Trophoblast cell (in vitro differentiated cells and primary cell): ENCODE results near the gene RUFY1.

Source experiments
- DNase-seq, 2 donors: peaks; one replicate each; pipeline ENCODE4 v3.0.0-alpha.2; 2016
- H2AFZ ChIP-seq: 2 replicates; pipeline ENCODE4 v1.6.1; 2013; ENCODE audit warnings: low read length, moderate library complexity, mild to moderate bottlenecking; ENCODE audit not compliant: insufficient read depth, poor library complexity
- H2AK5ac ChIP-seq: 2 replicates; pipeline ENCODE4 v1.6.1; 2013; ENCODE audit warnings: mild to moderate bottlenecking, low read length
- H2BK120ac ChIP-seq: 2 replicates; pipeline ENCODE4 v1.6.1; 2013; ENCODE audit warnings: low read length, mild to moderate bottlenecking, moderate library complexity; ENCODE audit not compliant: insufficient read depth, poor library complexity
- H2BK12ac ChIP-seq: 2 replicates; pipeline ENCODE4 v1.6.1; 2013; ENCODE audit warnings: mild to moderate bottlenecking, low read length, moderate library complexity
- H2BK5ac ChIP-seq: 2 replicates; pipeline ENCODE4 v1.6.1; 2013; ENCODE audit warnings: low read length, low read depth, moderate library complexity, mild to moderate bottlenecking; ENCODE audit not compliant: poor library complexity
- H3K14ac ChIP-seq: 2 replicates; pipeline ENCODE4 v1.6.1; 2013; ENCODE audit warnings: mild to moderate bottlenecking, low read length
- H3K18ac ChIP-seq: 2 replicates; pipeline ENCODE4 v1.6.1; 2013; ENCODE audit warnings: mild to moderate bottlenecking, low read length
- H3K23ac ChIP-seq: 2 replicates; pipeline ENCODE4 v1.6.1; 2013; ENCODE audit warnings: low read length
- H3K27ac ChIP-seq: 2 replicates; pipeline ENCODE4 v1.5.1; 2013; ENCODE audit warnings: low read depth, mild to moderate bottlenecking, inconsistent platforms, low read length, moderate library complexity
- H3K27me3 ChIP-seq: 2 replicates; pipeline ENCODE4 v1.6.1; 2013; ENCODE audit warnings: inconsistent platforms, mild to moderate bottlenecking, low read length, moderate library complexity; ENCODE audit not compliant: insufficient read depth
- H3K36me3 ChIP-seq, 2 experiments: 1 replicate in 1 of 2; 2 replicates in 1 of 2; pipeline ENCODE4 v1.6.1; 2013; ENCODE audit warnings: low read length in 2 of 2, mild to moderate bottlenecking in 2 of 2, moderate library complexity in 1 of 2; ENCODE audit not compliant: insufficient read depth in 2 of 2, control insufficient read depth in 1 of 2
- H3K4ac ChIP-seq: 2 replicates; pipeline ENCODE4 v1.6.1; 2013; ENCODE audit warnings: low read depth, mild to moderate bottlenecking, low read length, moderate library complexity
- H3K4me1 ChIP-seq, 2 experiments: 1 replicate in 1 of 2; 2 replicates in 1 of 2; pipeline ENCODE4 v1.6.1; 2013; ENCODE audit warnings: low read length in 2 of 2, mild to moderate bottlenecking in 2 of 2, moderate library complexity in 1 of 2; ENCODE audit not compliant: insufficient read depth in 2 of 2, control insufficient read depth in 1 of 2
- H3K4me2 ChIP-seq: 2 replicates; pipeline ENCODE4 v1.6.1; 2013; ENCODE audit warnings: inconsistent platforms, mild to moderate bottlenecking, low read length, moderate library complexity
- H3K4me3 ChIP-seq: 2 replicates; pipeline ENCODE4 v1.5.1; 2013; ENCODE audit warnings: mild to moderate bottlenecking, low read depth, low read length, inconsistent platforms
- H3K79me1 ChIP-seq: one replicate; pipeline ENCODE4 v1.6.1; 2013; ENCODE audit warnings: low read length
- H3K79me2 ChIP-seq: 2 replicates; pipeline ENCODE4 v1.6.1; 2013; ENCODE audit warnings: low read length, mild to moderate bottlenecking; ENCODE audit not compliant: control insufficient read depth, insufficient read depth, poor library complexity
- H3K9ac ChIP-seq: 2 replicates; pipeline ENCODE4 v1.6.1; 2013; ENCODE audit warnings: mild to moderate bottlenecking, low read length
- H3K9me3 ChIP-seq: 2 replicates; pipeline ENCODE4 v1.6.1; 2013; ENCODE audit warnings: low read depth, mild to moderate bottlenecking, control low read depth, inconsistent platforms, low read length; ENCODE audit not compliant: insufficient read depth
- H4K12ac ChIP-seq: 2 replicates; pipeline ENCODE4 v1.6.1; 2013; ENCODE audit warnings: low read depth, mild to moderate bottlenecking, low read length, moderate library complexity
- H4K8ac ChIP-seq: 2 replicates; pipeline ENCODE4 v1.6.1; 2013; ENCODE audit warnings: low read depth, mild to moderate bottlenecking, low read length, moderate library complexity
- H4K91ac ChIP-seq: one replicate; pipeline ENCODE4 v1.6.1; 2013; ENCODE audit warnings: low read depth, mild to moderate bottlenecking, low read length, moderate library complexity
- WGBS: extraction: QIAGEN DNeasy Blood & Tissue Kit; methylation state at CpG from one replicate; pipeline ENCODE4 v1.1.7; 2013; ENCODE audit warnings: missing lambda C conversion rate; ENCODE audit not compliant: insufficient read length, insufficient coverage; ENCODE audit errors: extremely low coverage; 5-methylcytosine and 5-hydroxymethylcytosine counted together

Gene RUFY1

DNA sequence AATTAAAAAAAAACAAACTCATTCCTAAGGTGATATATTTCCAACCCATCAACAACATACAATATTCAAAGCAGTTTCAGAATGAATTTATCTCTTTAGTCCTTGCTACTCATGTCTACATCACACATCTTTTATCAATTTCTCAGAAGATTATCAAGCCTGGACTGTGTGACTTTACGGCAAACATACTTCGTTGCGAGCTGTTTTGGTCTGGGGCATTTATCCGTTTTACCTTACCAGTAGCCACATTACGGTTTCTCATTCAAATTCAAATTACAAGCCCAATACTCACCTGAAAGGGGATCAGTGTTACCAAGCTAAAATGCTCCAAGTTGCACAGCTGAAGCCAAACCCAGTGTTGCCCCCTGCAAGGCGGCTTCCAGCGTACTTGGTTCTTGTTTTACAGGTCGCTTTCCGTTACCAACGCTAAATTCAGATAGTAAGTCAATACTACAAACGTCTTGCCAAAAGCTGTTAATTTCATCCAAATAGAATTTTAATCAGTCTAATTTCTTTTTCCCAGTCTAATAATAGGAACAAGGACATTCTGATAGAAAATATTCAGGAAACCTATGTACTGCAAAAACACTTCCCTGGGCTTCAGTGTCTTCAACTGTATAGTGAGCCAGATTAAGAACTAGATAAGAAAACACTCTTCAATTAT is 71.3 kb downstream of the RUFY1 start:
- H2BK5ac ChIP-seq, result no peak overlapping the region
- H2AFZ ChIP-seq, result no peak overlapping the region
- H4K12ac ChIP-seq, result no peak overlapping the region
- no CpG with 5 or more reads among the region's 11 CpGs for WGBS
- H3K14ac ChIP-seq, result no peak overlapping the region
- H2BK12ac ChIP-seq, result no peak overlapping the region
- no peak overlapping the region for H4K91ac ChIP-seq
- peaks cover 14% of the 10 kb centered on the region for H3K79me1 ChIP-seq
- peaks cover 15 to 33% of the 10 kb centered on the region in 2 experiments for H3K36me3 ChIP-seq
- DNase-seq, result peak in 1 of 2 donors; percentile 27
- H3K4ac ChIP-seq, result peak overlapping the region; percentile 96
- H3K27ac ChIP-seq, result no peak overlapping the region
- H2BK120ac ChIP-seq, result no peak overlapping the region
- peaks cover 9 to 10% of the 10 kb centered on the region in 2 experiments for H3K4me1 ChIP-seq
- H3K4me2 ChIP-seq, result peak overlapping the region; percentile 95
- peak overlapping the region; percentile 68 for H3K9ac ChIP-seq
- H3K4me3 ChIP-seq, result peak overlapping the region; percentile 72
- H2AK5ac ChIP-seq, result no peak overlapping the region
- H3K79me2 ChIP-seq, result peaks cover 24% of the 10 kb centered on the region
- no peaks in the 10 kb centered on the region for H3K9me3 ChIP-seq
- no peak overlapping the region for H3K18ac ChIP-seq
- no peaks in the 10 kb centered on the region for H3K27me3 ChIP-seq
- H3K23ac ChIP-seq, result no peak overlapping the region
- H4K8ac ChIP-seq, result no peak overlapping the region

DNA sequence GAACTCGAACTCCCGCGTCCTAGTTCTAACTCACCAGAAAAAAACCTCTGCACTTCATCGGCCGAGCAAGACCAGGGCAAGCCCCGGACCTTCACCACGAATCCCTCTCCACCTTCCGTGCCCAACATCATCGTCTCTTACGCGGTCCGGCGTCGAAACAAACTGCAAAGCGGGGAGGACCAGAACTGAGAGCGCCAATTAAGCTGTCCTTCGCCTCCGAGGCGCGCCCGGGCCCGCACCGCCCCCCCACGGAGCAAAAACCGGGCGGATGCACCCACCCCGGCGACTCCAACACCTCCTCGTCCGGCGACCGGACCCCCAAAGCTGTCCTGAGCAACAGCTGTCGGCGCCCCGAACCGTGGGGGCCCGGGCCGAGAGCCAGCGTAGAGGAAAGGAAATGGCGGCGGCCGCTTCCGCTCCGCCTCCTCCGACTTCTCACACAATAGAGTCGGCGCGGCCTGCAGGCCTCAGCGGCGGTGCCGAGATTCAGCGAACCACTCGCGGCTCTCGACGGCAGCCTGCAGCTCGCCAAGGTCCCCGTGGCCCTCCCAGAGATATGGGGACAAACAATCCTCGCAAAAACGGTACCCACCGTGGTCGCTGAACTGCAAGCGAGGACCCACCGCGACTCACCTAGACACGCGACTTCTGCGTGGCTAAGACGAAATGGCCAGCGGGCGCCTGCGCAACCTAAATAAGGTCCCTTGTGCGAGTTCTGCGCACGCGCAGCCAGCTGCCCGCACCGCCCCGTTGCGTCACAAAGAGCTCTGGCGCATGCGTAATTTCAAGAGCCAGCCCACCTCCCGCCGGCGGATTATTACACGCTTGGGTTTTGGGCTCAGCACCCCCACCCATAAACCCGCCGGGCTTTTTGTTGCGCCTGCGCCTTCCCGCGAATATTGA is 72.9 kb downstream of the RUFY1 start, which contains the start of gene HNRNPH1:
Gene HNRNPH1, minus strand, starts transcription at position 669 of the 903 bp plus-strand sequence. Its CDS starts 538 bp downstream, at position 131.
- H2BK5ac ChIP-seq, result peak within 1 kb of the TSS; percentile 96
- peak within 1 kb of the TSS; percentile 100 for H3K14ac ChIP-seq
- no peaks in the 10 kb centered on the region for H3K27me3 ChIP-seq
- H3K18ac ChIP-seq, result peak within 1 kb of the TSS; percentile 99
- peaks cover 24% of the 10 kb centered on the region for H3K79me2 ChIP-seq
- H3K36me3 ChIP-seq, result peaks cover 12 to 20% of the 10 kb centered on the region in 2 experiments
- peak within 1 kb of the TSS; percentile 98 for H2AFZ ChIP-seq
- peaks cover 14% of the 10 kb centered on the region for H3K79me1 ChIP-seq
- H4K8ac ChIP-seq, result peak within 1 kb of the TSS; percentile 100
- peaks cover 9 to 10% of the 10 kb centered on the region in 2 experiments for H3K4me1 ChIP-seq
- peak; percentile 99 to 100 for DNase-seq
- peak within 1 kb of the TSS; percentile 94 for H3K27ac ChIP-seq
- no CpG with 5 or more reads among the region's 92 CpGs for WGBS
- H3K9ac ChIP-seq, result peak within 1 kb of the TSS; percentile 99
- H3K4me3 ChIP-seq, result peak within 1 kb of the TSS; percentile 93
- H2AK5ac ChIP-seq, result peak within 1 kb of the TSS; percentile 100
- H2BK120ac ChIP-seq, result peak within 1 kb of the TSS; percentile 99
- peak within 1 kb of the TSS; percentile 61 for H2BK12ac ChIP-seq
- no peaks in the 10 kb centered on the region for H3K9me3 ChIP-seq
- peak within 1 kb of the TSS; percentile 82 for H3K4me2 ChIP-seq
- H4K12ac ChIP-seq, result peak within 1 kb of the TSS; percentile 100
- H3K23ac ChIP-seq, result no peak within 1 kb of the TSS
- peak within 1 kb of the TSS; percentile 100 for H4K91ac ChIP-seq
- H3K4ac ChIP-seq, result peak within 1 kb of the TSS; percentile 100

DNA sequence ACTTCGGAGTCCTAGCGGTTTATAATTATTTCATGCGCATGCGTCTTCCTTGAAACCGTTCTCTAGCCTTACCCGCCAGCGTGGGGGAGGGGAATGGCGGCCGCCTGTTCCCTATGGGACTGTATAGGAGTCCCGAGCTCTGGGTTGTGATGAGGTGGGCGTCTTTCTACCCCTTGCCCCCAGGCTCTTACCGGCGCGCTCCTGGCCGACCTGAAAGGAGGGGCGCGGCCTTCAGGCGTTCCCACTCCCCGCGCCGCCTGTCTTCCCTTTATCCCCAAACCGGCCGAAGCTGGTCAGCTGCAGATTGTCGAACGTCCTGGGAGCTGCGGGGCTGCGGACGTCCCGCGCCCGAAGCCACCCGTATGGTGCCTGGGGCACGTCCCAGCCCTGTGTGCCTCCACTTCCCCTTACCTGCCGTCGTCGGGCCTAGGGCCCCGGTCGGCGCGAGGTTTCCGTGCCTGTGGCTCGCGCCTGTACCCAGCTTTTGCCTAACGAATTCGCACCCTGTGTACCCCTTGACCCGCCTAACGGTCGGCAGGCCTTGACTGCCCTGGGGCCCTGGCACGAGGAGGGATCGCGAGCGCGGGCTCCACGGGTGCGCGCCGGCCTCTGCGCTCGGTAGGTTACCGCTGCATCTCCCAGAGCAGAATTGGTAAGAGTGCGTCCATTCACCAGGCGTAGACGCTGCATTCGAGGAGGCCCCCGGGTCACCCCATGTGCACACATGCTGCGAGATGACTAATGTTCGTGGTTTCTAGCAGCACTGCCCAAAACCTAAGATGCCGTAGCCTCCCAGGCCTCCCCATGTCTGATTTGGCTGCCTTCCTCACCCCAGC is 73.8 kb downstream of the RUFY1 start:
- WGBS, result no CpG with 5 or more reads among the region's 68 CpGs

More for the DNA sequence above, 73.8 kb downstream of the RUFY1 start:
- Histone ChIP-seq H3K27me3 (no peaks in the 10 kb centered on the region), H3K14ac (peak overlapping the region; percentile 96), H3K4me1 (peaks cover 9 to 10% of the 10 kb centered on the region in 2 experiments), H4K8ac (peak overlapping the region; percentile 100), H3K79me2 (peaks cover 24% of the 10 kb centered on the region), H3K9me3 (no peaks in the 10 kb centered on the region), H3K9ac (peak overlapping the region; percentile 77), H3K79me1 (peaks cover 14% of the 10 kb centered on the region), H3K4ac (peak overlapping the region; percentile 93), H3K36me3 (peaks cover 13 to 16% of the 10 kb centered on the region in 2 experiments), H3K4me3 (peak overlapping the region; percentile 71), H4K12ac (peak overlapping the region; percentile 99), H2BK5ac (peak overlapping the region; percentile 83), H3K18ac (peak overlapping the region; percentile 99), H2AK5ac (peak overlapping the region; percentile 99), H2BK120ac (peak overlapping the region; percentile 98), H2AFZ (peak overlapping the region; percentile 98), H3K23ac (no peak overlapping the region), H3K27ac (peak overlapping the region; percentile 73), H3K4me2 (peak overlapping the region; percentile 82), H2BK12ac (peak overlapping the region; percentile 51), H4K91ac (peak overlapping the region; percentile 98)
- peak; percentile 20 to 29 for DNase-seq
